NCI-H2029 treated with DMSO at 0.1 percent for 48 hours (cell line): Measurements from ENCODE around the gene TLR1.
"Not testable (repeated sequence)": the region's sequence is repeated elsewhere in the genome, so short reads cannot be mapped to it uniquely, and the experiment has no call there.

ENCODE experiments used
- DNase-seq: peaks from one replicate; lab custom pipeline; 2025; lab: John Stamatoyannopoulos, UW

Gene TLR1

GRCh38 chr4:38806251-38806650 is 1.7 kb upstream of the TLR1 start:
- DNase-seq, result not testable (repeated sequence)

- peak; percentile 52 for DNase-seq
Observed at GRCh38 chr4:38805530-38806145, 1.0 kb upstream of the TLR1 start.

DNA sequence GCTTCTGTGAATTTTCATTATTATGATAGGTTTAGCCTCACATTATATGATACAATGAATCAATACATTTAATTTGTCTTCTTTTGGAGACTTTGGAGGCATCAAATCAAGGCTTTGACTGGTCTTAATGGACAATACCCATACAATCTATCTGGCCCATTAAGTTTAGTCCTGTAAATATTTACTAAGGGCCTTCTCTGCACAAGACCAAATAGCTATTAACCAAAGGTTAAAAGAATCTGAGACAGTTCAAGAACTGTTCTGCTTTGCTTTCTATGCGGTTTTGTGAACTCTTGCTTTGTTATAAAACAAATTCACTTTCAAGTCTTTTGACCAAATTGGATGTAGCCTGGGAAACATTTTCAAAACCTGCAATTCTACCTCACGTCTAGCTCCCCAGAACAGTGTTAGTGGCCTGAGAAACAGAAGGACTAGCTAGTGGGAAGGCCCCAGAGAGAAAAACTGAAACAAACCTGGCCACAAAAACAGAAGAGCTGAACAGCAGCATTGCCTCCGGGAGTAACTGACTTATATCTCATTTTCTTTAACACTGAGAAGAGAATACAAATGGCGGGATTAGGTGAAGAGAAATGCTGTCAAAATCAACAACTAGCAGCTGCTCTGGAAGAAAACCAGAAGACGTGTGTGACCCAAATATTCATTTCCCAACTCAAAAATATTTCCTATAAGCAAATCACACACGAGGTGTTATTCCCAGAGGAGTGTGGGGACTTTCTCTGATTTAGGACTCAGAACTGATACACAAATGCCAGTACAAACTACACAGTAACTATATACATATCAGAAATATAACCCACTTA is 548 bp downstream of the TLR1 start:
- no peak for DNase-seq

DNA sequence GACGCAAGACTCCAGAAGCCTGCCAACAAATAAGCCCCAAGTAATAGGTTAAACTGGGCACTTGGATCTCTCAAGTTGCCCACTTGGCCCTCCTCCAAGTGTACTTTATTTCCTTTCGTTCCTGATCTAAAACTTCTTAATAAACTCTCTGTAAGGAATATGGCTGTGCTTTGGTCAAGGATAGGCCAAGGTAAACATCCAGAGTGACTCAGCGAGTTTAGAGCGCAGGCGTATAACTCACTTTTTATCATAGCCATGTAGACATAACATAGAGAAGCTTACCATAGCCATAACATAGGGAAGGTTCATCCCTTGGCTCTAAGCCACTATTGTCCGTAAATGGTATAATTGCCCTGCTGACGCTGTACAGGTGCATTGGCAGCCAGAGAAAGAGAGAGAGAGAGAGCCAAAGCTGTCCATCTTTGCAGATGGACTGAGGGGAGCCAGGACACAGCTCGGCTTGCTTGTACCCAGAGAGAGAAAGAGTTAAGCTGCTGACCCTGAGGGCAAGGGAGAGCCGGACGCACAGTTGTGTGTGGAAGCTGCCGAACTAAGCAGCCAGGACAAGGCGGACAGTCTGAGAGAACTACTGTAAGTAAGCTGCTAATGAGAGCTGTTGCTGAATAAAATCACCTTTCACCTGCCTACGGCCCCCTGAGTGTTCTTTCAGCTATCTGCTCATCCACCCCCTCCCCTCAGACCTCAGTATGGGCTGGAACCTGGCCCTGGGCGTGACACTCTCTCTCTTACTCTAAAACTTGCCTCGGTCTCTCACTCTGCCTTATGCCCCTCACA is 1.8 kb downstream of the TLR1 start:
- DNase-seq, result no peak

- DNase-seq, result no peak
Observed at GRCh38 chr4:38800961-38801450, 3.6 kb downstream of the TLR1 start.

- DNase-seq, result no peak
Observed at GRCh38 chr4:38800366-38800765, 4.2 kb downstream of the TLR1 start.

DNA sequence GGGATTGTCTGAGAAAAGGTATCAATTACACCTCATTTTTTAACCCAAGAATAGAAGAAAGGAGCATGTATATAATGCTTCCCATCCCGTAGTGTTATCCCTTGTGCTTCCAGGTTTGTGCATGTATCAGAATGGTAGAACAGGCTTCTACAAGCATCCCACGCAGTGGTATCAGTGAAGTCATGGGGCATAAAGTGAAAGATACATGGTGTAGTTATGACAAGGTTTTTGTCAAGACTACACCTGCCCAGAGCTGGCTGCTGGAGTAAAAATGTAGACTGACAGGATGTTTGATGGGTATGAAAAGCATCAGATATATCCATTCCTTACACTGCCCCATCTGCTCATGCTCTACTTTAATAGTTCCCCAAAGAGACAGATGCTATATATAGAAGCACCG is 9.5 kb downstream of the TLR1 start:
- DNase-seq, result no peak

DNA sequence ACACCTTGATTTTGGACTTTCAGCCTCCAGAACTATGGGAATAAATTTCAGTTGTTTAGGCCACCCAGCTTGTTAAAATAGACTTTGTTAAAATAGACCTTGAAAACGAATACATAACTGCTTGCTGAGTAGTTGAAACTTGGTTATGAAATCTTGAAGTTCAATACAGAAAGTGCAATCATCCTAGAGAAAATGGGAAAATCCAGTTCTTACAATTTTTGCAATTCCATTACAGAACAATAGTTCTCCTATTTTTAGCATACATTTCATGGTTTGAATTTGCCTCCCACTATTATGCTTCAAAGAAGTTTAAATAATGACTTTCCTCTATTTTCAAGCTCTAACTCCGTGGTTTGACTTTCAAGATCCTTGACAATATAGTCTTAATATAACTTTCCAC is 10.5 kb downstream of the TLR1 start:
- DNase-seq, result no peak

DNA sequence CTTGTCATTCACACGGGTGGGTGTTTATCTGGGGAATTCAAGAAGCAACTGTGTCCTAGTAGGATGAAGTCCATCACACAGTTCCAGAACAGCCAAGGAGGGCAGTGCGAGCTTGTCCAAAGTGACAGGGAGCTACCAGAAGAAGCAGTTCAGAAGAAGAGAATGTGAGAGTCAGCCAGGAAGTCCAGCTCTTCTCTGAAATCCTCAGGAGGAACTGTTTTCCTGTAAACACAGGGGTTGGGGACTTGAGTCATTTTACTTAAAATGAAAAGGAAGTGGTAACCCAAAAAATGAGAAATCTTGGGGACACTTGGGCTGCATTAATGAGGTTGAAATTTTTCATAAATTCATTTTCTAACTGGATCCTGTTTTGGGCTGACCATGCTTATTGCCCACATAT is 13.6 kb downstream of the TLR1 start:
- DNase-seq, result no peak

GRCh38 chr4:38788317-38788716 is 16.3 kb downstream of the TLR1 start:
- DNase-seq, result no peak

GRCh38 chr4:38787693-38788092 is 16.9 kb downstream of the TLR1 start:
- DNase-seq, result no peak

DNA sequence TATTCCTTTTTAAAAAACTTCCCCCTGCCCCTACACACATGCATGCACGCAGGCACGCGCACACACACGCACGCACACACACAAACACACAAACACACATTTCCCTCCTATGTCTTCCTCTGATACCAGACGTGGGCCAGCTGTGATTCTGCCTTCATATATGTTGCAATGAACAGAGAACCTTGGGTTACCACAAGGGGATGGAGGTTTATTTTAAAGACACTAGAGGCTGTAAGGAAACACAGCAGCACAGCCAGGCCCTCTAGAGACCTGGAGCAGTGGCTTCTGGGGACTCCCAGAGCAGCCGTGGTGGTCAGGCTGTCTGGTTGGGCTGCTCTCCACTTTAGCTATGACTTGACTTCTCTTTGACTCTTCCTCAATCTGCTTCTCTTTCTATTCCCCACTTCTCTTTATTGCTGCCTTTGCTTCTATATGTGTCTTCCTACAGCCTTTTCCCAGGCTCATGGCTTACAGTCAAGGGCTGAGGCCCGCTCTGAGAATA is 18.6 kb downstream of the TLR1 start:
- DNase-seq, result no peak

- no peak for DNase-seq
Observed at GRCh38 chr4:38785041-38785790, 19.4 kb downstream of the TLR1 start.

DNA sequence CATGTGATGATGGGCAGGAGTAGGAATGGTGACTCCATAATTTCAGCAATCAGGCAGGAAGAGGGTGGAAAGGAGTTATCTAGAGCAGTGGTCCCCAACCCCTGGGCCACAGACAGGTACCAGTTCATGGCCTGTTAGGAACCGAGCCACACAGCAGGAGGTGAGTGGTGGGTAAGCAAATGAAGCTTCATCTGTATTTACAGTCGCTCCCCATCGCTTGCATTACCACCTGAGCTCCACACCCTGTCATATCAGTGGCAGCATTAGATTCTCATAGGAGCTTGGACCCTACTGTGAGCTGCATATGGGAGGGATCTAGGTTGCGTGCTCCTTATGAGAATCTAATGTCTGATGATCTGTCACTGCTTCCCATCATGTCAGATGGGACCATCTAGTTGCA is 20.4 kb downstream of the TLR1 start:
- no peak for DNase-seq

DNA sequence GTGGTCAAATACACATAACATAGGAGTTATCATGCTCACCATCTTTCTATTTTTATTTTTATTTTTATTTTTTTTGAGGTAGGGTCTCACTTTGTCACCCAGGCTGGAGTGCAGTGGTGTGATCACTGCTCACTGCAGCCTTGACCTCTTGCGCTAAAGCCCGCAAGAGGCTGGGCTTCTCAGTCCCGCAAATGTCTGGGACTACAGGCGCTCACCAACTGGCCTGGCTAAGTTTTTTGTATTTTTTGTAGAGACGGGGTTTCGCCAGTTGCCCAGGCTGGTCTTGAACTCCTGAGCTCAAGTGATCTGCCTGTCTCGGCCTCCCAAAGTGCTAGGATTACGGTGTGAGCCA is 21.5 kb downstream of the TLR1 start:
- no peak for DNase-seq

DNA sequence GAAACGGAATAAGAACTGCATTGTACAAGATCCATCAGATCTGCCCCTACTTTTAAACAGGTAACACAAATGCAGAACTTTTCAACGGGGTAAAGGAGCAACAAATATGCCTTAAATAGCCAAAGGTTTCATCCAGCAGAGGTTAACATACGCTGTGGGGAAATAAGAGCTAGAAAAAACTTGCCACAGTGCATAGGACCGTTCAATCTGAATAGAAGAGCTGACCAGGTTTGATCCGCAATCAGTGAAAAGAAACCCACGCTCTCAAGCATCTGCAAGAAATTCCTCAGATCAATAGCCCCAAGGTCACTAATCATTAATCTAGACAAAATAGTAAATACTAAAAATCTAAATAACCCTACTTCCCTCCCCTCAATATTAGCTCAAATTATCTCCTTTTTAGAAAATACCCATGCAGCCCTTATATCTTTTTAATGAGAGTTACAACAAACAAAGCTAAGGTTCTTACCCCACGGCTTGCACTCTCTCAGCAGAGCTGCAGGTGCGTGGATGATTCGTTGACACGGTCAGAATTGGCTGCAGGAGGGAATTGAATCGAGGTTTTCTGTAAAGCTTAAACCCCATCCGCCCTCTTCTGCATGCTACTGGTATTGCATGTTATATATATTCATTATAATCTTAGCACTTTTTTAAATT is 22.0 kb downstream of the TLR1 start, which contains the start of gene TLR10:
Gene TLR10, minus strand, starts transcription at position 539 of the 657 bp plus-strand sequence. CDS start 7,400 bp downstream, outside the sequence.
- peak; percentile 73 for DNase-seq

DNA sequence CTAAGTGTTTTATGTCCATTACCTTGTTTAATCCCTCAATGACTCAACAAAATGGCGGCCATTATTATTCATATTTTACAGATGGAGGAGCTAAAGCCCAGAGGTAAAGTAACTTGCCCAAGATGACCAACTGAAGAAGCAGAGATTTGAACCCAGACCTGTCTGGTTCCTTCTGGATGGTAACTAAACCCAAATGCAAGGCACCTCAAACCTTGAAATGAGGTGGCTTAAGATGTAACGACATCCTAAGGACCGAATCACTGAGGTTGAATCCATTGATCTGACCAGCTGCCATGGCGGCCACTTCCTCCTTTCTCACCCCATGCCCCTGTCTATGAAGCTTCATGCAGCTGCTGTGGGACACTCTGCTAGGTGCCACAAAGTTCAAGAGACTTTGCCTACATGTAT is 22.7 kb downstream of the TLR1 start:
- DNase-seq, result no peak

DNA sequence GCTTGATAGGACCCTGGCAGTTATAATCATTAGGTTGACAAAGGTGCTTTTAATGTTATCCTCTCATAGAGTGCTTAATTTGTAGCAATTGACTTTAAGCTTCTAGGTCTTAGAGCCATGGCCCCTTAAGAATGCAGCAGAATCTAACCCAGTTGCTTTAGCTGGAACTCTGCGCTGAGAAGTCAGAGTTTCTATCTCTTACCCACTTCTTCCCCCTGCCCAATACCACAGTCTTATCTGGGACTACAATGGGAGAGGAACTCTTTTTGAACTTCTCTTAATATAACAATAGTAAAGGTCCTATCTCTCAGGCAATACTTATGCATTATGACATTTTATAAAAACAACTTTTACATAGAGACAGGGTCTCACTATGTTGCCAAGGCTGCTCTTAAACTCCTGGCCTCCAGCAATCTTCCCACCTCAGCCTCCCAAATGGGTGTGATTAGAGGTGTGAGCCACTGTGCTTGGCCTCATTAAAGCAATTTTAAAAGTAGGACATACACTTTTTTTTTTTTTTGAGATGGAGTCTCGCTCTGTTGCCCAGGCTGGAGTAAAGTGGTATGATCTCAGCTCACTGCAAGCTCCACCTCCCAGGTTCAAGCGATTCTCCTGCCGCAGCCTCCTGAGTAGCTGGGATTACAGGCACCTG is 23.6 kb downstream of the TLR1 start:
- no peak for DNase-seq

DNA sequence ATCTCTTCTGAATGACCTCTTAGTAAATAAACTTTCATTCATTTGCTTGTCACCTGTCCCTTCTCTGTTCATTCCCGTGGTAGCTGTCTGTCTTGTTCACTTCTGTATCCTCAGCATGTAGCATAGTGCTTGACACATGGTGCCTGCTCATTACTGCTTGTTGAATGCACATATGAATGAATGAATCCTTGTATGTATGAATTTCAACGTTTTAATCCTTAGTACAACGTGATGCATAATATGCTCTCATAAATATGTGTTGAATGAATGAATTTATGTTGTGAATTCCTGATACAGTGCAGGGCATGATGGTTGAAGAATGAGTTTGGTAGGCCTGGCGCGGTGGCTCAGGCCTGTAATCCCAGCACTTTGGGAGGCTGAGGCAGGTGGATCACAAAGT is 24.8 kb downstream of the TLR1 start:
- DNase-seq, result no peak

- not testable (repeated sequence) for DNase-seq
Observed at GRCh38 chr4:38777925-38778324, 26.7 kb downstream of the TLR1 start.

DNA sequence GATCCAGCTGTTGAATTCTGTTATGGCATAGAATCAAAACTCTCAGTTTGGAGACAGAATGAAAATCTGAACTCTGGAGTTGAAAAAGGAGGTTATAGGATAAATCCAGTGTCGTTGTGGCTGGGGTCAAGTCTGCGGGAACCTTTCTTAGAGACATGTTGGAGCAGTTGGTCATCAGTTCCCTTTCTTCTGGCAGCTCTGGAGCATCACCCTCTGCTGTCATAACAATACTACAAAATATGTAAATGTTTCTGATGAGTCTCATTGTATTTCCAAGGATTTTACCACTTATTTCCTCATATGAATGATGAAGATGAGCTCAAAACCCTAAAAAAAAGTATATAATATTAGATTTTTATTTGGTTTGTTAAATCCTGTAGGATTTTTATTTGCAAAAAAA is 29.3 kb downstream of the TLR1 start:
- DNase-seq, result no peak
